ENCODE data around the gene TSPAN9. TPM values are rescaled to one million over a fixed set of nuclear protein-coding genes. Genes with fewer than 3 reads are reported as not detected.

The TSPAN9 gene
- total RNA-seq, 4 donors from 2014 or later, result 13.7 to 35.4 (median 26.7) TPM

DNA sequence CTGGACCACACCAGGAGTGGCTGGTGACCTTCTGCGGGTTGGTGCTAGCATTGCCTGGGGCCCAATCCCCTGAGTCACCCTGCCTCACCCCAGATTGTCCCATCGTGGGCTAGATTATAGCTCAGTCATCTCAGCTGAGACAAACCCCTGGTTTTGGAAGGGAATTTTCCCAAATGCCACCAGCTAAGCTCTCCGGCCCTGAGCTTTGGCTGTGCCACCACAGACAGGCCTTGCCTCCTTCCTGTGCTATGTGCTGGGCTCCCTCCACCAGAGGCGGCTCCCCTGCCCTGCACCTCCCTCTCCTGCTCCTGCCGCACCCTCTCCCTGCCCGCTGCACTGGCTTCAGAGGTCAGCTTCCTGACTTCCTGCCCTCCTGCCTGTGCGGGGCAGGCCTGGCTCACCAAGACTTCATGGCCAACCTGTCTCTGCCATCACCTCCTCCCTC, 196.3 kb downstream of the TSPAN9 start:
- intact Hi-C loops (cut with DNase I), result loop anchor here (5.0 kb wide), 1 partner anchor 71 kb away; no protein-coding TSS in a partner anchor
- peaks cover 0 to 11% (median 2%) of the 10 kb centered on the region in 4 donors for H3K36me3 ChIP-seq
- peaks cover 17 to 37% (median 33%) of the 10 kb centered on the region in 4 donors for H3K4me1 ChIP-seq
- DNase-seq (ENCODE audit: extremely low spot score), result no peak
- H3K27ac ChIP-seq (replicated peaks in 1 of 4), result no peak overlapping the region
- TF ChIP-seq EP300 (IDR thresholded peaks at IDR 0.05), result no peak
- TF ChIP-seq POLR2AphosphoS5 (IDR thresholded peaks at IDR 0.05), result no peak
- TF ChIP-seq, protein P1, sequence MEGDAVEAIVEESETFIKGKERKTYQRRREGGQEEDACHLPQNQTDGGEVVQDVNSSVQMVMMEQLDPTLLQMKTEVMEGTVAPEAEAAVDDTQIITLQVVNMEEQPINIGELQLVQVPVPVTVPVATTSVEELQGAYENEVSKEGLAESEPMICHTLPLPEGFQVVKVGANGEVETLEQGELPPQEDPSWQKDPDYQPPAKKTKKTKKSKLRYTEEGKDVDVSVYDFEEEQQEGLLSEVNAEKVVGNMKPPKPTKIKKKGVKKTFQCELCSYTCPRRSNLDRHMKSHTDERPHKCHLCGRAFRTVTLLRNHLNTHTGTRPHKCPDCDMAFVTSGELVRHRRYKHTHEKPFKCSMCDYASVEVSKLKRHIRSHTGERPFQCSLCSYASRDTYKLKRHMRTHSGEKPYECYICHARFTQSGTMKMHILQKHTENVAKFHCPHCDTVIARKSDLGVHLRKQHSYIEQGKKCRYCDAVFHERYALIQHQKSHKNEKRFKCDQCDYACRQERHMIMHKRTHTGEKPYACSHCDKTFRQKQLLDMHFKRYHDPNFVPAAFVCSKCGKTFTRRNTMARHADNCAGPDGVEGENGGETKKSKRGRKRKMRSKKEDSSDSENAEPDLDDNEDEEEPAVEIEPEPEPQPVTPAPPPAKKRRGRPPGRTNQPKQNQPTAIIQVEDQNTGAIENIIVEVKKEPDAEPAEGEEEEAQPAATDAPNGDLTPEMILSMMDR (IDR thresholded peaks at IDR 0.05), result no peak
- TF ChIP-seq POLR2A (IDR thresholded peaks at IDR 0.05; ENCODE audit: low read depth), result no peak
- no peaks in the 10 kb centered on the region for H3K9me3 ChIP-seq
- no peak overlapping the region for H3K4me3 ChIP-seq
- no peaks in the 10 kb centered on the region for H3K27me3 ChIP-seq
- WGBS, result 79% methylated on average over 4 of the region's 7 CpGs

DNA sequence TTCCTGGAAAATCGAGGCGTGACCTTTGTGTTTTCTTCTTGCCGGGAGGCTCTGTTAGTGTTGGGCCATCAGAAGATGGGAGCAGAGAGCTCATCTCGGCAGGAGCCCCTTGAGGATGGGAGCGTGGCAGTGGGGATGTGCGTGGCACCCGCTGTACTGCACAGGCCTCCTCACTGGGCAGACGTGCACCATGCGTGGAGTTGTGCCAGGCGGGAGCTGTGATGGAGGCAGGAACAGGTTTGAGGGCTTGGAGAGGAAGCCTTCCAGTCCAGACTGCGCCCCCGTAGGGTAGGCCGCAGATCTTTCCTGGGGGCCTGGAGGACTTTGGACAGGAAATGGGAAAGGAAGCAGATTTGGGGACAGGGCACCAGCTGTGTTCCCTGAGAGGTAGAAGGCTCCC, 197.5 kb downstream of the TSPAN9 start:
- Histone ChIP-seq H3K4me3 (no peak overlapping the region), H3K27ac (replicated peaks in 1 of 4) (no peak overlapping the region), H3K27me3 (no peaks in the 10 kb centered on the region), H3K9me3 (no peaks in the 10 kb centered on the region), H3K4me1 (peaks cover 17 to 40% (median 35%) of the 10 kb centered on the region in 4 donors), H3K36me3 (peaks cover 0 to 18% (median 5%) of the 10 kb centered on the region in 4 donors)
- DNase-seq (ENCODE audit: extremely low spot score), result no peak
- WGBS, result 74% methylated on average over 9 of the region's 13 CpGs
- intact Hi-C loops (cut with DNase I), result loop anchor here (1.0 to 5.0 kb wide), 3 partner anchors 72 to 200 kb away; no protein-coding TSS in a partner anchor
- no peak for TF ChIP-seq POLR2AphosphoS5 (IDR thresholded peaks at IDR 0.05)
- TF ChIP-seq, protein P1 (IDR thresholded peaks at IDR 0.05), result no peak
- TF ChIP-seq POLR2A (IDR thresholded peaks at IDR 0.05; ENCODE audit: low read depth), result no peak
- TF ChIP-seq EP300 (IDR thresholded peaks at IDR 0.05), result no peak

DNA sequence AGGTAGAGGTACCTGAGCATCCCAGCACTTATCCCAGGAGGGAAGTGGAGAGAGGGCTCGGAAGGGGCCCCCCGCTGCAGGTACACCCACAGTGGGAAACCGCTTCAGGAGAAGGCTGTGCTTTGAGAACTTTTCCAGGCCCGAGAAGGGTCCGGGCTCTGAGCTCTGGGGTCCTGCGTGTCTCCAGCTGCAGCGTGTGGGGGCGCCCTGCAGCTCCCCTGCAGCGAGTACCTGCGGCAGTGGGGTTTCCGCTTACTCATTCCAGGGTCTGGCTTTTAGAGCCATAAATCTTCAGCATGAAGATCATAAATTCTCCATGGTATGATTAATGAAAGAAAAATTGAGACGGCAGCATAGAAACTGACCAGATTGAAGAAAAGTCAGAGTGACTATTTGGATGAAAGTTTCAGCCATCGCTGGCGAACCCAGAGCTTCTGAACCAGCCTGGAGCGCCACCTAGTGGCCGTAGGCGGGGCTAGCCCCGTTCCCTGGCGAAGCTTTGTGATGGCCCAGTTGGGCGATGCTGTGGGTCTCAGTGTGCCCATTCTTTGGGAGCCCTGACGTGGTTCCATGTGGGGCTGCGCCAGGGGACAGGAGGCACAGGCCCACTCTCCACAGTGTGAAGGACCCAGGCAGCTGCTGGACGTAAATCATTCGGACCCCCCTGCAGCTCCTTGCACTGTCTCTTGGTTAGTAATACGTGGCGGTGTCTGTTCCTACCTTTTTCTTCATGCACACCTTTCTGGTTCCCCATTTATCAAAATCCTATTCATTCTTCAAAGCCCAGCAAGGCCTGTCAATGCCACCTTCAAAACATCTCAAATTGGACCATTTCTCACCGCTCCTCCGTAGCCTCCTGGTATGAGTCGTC, 198.2 kb downstream of the TSPAN9 start:
- no peaks in the 10 kb centered on the region for H3K27me3 ChIP-seq
- TF ChIP-seq, protein P1 (IDR thresholded peaks at IDR 0.05), result peak in 2 of 3 experiments; percentile 94 to 97
- TF ChIP-seq EP300 (IDR thresholded peaks at IDR 0.05) (no peak), POLR2AphosphoS5 (IDR thresholded peaks at IDR 0.05) (no peak)
- no peak overlapping the region for H3K27ac ChIP-seq (replicated peaks in 1 of 4)
- H3K9me3 ChIP-seq, result no peaks in the 10 kb centered on the region
- intact Hi-C loops (cut with DNase I), result loop anchor here (1.0 to 2.0 kb wide), 2 partner anchors 140 to 201 kb away; no protein-coding TSS in a partner anchor
- H3K36me3 ChIP-seq, result peaks cover 0 to 23% (median 10%) of the 10 kb centered on the region in 4 donors
- peaks cover 17 to 40% (median 35%) of the 10 kb centered on the region in 4 donors for H3K4me1 ChIP-seq
- no peak for DNase-seq (ENCODE audit: extremely low spot score)
- WGBS, result 50% methylated on average over 27 of the region's 29 CpGs
- no peak overlapping the region for H3K4me3 ChIP-seq

DNA sequence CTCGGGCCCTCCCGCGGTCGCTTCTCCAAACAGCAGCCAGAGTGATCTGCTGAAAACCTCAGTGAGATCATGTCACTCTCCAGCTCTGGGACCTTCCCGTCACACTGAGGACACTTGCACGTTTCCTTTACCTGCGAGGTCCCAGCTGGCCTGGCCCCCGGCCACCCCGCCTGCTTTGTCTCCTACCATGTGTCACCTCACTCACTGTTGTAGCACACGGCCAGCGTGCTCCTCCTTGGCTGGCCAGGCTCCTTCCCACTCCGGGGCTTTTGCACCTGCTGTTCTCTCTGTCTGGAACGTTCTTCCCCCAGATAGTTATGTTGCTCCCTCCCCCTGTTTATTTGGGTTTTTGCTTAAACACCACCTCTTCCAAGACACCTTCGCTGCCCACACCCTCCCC, 199.0 kb downstream of the TSPAN9 start:
- no peak for DNase-seq (ENCODE audit: extremely low spot score)
- WGBS, result 89% methylated on average over 14 of the region's 14 CpGs
- Histone ChIP-seq H3K27me3 (no peaks in the 10 kb centered on the region), H3K4me3 (no peak overlapping the region), H3K4me1 (peaks cover 15 to 40% (median 34%) of the 10 kb centered on the region in 4 donors), H3K9me3 (no peaks in the 10 kb centered on the region), H3K36me3 (peaks cover 0 to 31% (median 18%) of the 10 kb centered on the region in 4 donors), H3K27ac (replicated peaks in 1 of 4) (no peak overlapping the region)
- TF ChIP-seq POLR2A (IDR thresholded peaks at IDR 0.05; ENCODE audit: low read depth) (no peak), EP300 (IDR thresholded peaks at IDR 0.05) (no peak), POLR2AphosphoS5 (IDR thresholded peaks at IDR 0.05) (no peak)
- TF ChIP-seq, protein P1 (IDR thresholded peaks at IDR 0.05), result no peak
- intact Hi-C loops (cut with DNase I), result no loop called here
